ENCODE results near the gene ADPRHL1. TPM values are rescaled to one million over a fixed set of nuclear protein-coding genes. Genes with fewer than 3 reads are reported as not detected.
"Not testable (repeated sequence)": the region's sequence is repeated elsewhere in the genome, so short reads cannot be mapped to it uniquely, and the experiment has no call there.

The ADPRHL1 gene
- total RNA-seq, 1 donor from 2014 or later, result 4.7 TPM

DNA sequence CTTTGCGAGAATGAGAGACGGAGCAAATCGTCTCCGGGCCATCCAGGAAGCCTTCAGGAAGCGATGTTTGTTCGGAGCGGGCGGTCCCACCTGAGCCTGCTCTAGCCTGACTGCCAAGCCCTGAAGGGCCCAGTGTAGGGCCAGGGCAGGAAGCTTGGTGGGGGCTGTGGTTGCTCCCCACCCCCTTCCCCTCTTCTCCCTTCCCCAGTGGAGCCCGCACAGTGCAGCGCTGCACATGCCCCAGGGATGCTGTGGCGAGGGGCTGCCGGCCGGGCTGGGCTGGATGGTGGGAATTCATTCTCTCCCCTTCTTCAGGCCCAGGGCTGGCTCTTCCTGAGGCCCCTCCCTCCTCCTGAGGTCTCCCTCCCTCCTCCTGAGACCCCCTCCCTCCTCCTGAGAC, 82.2 kb downstream of the ADPRHL1 start:
- no peak for DNase-seq (ENCODE audit: low spot score)

DNA sequence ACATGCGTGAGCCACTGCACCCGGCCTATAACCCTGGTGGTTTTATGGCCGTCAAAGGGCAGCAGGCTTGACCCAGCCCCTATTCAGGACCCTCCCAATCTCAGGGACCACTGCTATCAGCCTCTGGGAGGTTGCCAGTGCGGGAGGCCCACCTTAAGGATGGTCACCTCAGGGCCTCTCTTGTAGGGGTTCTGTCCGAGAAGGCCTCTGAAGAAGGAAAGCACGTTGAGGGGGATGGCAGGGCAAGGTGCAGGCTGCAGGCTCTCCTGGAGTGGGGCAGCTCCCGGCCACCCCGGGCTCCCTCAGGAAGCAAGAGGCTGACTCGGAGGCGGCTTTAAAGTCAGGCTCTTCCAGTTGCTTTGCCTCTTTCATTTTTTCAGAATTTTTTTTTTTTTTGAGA, 83.4 kb downstream of the ADPRHL1 start:
- DNase-seq (ENCODE audit: low spot score), result no peak

DNA sequence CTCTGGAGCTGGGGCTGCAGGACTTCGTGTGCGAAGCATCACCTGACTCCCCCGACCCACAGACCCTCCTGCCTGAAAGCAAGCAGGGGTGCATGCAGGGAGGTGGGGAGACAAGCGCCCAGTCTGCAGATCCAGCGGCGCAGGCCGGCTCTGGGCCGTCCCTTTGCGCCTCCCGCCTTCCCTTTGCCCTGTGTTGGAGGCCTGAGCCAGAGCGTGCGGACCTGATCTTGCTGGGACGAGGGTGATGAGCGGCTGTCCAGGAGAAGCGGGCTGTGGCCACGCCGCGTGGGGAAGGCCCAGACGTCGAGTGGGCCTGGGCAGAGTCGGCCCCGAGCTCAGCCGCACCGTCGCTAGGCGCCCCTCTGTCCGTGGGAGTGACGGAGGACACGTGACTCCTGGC, 84.1 kb downstream of the ADPRHL1 start:
- no peak for DNase-seq (ENCODE audit: low spot score)

DNA sequence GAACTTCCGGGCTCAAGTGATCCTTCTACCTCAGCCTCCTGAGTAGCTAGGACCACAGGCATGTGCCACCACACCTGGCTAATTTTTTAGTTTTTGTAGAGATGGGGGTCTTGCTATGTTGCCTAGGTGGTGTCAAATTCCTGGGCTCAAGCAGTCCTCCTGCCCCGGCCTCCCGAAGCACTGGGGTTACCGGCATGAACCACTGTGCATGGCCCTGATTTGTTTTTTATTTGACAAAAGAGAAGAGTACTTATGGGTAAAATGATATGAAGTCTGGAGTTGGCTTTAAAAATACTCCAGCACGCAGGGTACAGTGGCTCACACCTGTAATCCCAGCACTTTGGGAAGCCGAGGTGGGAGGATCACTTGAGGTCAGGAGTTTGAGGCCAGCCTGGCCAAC, 84.9 kb downstream of the ADPRHL1 start:
- DNase-seq (ENCODE audit: low spot score), result not testable (repeated sequence)

DNA sequence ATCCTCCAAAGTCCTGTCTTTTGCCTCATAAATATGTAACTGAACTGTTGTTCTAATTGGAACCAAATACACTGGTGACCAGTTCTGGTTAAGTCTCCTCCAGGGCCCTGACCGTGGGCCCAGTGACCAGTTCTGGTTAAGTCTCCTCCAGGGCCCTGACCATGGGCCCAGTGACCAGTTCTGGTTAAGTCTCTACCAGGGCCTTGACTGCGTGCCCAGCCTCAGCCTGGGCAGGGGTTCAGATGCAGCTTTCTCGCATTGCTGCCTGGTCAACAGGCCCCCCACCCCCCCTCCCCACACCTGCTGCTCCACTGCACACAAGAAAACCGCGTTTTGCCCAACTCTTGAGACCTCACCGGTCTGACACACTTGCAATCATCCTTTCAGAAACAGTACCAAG, 85.5 kb downstream of the ADPRHL1 start:
- DNase-seq (ENCODE audit: low spot score), result no peak

DNA sequence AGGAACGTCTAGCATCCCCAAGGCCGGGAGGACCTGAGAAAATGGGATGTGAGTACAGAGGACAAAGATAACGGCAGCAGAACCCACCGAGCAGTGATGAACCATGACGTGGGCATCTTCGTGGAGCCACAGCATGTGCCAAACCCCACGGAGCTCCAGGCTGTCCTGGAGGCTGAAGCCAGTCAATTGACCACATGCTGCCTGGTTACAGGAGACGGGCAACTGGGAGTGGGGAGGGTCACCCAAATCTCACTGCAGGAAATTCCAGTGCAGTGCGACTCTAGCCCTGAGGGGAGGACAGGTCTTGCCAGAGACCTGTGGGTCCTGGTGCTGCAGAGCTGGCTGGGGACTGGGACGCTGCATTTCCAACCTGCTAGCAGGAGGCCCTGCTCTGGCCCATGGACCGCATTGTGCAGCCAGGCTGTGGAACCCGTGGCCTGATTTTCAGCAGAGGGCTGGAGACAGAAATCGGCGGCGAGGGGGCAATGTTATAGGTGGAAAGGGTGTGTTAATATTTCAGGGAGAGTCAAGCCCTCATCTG, 86.2 kb downstream of the ADPRHL1 start:
- no peak for DNase-seq (ENCODE audit: low spot score)

DNA sequence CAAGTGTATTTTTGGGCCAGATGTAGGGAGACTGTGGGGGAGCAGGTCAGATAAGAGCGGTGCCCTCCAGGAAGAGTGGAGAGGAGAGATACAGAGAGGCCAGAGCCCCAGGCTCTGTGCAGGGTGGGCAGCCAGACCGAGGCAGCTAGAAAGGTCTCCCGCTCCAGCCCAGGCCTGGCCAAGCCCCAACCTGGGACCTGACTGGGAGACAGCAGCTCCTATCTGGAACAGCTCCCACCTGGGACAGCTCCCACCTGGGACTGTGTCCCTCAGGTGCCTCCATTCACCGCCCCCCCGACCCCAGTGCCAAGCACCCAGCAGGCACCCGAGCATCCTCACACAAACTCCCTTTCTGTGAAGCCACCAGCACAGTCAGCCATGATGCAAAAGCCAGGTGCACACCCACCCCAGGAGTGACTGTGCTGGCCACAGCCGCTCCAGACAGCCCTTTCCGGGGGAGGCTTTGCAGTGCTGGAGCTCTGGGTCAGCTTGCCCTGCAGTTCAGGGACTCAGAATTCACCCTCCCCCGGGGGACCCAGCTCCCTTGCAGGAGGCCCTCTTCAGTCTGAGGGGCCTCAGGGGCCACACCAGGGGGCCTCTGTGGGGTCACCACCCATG, 87.2 kb downstream of the ADPRHL1 start:
- no peak for DNase-seq (ENCODE audit: low spot score)

DNA sequence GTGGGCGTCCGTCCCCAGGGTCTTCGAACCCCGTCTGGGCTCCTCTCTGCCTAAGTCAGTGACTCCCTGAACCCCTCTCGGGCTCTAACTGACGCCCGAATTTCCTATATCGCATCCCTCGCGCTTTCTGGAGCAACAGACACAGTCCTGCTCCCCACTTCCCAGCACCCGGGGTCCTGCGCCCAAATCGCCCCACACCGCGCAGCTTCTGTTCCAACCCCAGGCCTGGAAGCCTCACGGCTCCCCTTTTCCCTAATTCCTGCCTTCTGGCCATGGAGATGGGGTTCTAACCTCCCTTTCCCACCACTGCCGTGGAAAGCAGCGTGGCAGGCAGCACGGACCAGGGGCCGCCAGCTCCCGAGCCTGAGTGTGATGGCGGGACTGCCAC, 87.7 kb downstream of the ADPRHL1 start:
- no peak for DNase-seq (ENCODE audit: low spot score)

DNA sequence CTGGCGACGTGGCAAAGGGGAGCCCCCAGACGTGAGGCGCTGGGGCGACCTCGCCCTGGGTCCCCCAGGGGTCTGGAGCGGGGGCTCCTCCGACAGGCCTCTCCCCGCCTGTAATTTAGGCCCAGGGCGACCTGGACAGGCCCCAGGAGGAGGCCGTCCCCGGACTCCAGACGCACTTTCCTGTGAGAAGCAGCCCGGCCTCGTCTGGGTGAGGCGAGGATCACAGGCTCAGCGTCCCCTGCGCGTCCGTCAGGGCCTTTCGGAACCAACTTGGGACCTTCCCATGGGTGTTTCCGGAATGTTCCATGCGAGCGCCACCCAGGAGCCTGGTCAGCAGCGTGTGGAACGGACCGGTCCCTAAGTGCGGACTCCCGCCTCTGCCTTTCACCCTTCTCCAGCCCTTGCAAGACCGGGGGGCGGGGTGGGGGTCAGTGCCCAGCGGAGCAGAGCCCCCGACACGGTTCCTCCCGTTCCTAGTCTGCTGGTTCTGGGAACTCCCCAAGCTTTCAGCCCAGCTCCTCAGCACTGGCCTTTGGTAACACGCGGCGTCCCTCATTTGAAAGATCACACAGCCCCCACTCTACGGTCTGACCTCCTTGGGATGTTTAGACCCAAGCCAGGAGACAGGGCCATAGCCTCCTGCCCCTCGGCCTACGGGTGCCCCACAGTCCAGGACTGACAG, 88.2 kb downstream of the ADPRHL1 start:
- DNase-seq (ENCODE audit: low spot score), result no peak

DNA sequence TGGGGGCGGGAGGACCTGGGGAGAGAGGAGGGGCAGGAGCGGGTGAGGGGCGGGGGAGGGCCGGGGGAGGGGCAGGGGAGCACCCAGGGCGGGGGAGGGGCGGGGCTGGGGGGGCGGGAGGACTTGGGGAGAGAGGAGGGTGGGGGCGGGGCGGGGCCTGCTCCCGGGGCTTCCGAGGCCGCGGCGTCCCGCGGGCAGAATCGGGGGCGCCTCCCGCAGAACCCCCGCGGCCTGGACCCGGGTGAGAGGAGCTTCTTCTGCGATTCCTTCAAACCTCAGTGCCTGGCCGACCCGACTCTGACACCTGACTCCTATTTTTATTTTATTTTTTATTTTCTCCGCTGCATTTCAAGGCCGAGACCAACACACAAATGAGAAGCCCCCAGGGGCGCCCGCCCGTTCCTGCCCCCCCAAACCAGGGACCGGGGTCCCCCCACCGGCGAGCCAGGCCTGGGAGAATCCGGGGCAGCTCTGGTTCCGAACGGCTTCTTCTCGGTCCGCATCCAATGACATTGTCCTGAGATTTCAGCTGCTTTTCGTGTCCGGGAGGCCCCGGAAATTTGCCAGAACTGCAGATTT, 88.9 kb downstream of the ADPRHL1 start:
- no peak for DNase-seq (ENCODE audit: low spot score)

DNA sequence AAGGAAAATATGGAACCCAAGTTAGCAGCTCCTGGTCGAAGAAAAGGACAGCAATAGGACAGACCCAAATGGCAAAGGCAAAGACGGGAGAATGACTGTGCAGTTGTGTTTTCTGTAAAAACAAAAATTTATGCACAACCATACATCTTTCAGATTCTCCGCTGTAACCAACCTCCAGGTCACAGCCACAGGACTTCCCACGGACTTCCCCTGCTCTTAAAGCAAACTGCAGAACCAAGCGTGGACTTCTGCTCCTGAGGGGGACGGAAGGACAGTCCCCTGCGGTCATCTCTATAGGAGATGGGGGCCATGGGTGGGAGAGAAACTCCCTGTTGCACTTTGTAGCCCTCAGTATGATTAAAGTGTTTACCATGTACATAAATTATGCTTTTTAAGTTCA, 91.9 kb downstream of the ADPRHL1 start:
- DNase-seq (ENCODE audit: low spot score), result no peak

DNA sequence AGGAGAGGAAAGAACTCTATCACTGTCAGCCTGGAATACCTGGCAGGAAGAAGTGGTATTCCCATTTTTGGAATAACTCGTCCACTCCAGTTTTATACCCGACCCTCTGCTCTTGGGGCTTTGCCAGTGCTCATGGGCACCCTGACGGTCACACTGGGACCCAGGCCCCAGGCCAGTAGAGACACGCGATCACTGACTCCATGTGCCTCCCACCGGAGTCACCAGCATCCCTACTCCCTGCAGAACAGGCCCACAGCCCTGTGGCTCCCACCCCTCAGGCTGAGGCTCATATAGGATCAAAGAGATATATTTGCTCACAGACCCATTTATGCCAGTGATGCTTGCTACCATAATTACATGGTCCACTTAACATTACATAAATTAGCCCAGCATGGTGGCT, 92.8 kb downstream of the ADPRHL1 start:
- no peak for DNase-seq (ENCODE audit: low spot score)

DNA sequence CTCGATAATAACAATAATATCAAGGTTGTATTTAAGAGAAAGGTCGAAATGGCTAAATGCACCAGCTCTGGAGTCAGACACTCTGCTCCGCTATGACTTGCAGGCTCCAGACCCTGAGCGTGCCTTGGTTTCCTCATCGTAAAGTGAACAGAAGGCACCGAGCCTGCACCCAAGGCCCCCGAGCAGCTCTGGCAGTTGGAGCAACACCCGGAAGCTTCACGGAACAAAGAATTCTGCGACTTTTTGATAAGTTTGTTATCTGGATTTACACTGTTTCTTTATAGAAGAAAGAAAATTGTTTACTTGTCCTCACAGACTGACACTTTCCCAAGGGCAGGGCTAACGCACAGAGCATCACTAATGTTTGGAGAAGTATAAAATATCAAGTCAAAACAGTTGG, 93.7 kb downstream of the ADPRHL1 start:
- no peak for DNase-seq (ENCODE audit: low spot score)

DNA sequence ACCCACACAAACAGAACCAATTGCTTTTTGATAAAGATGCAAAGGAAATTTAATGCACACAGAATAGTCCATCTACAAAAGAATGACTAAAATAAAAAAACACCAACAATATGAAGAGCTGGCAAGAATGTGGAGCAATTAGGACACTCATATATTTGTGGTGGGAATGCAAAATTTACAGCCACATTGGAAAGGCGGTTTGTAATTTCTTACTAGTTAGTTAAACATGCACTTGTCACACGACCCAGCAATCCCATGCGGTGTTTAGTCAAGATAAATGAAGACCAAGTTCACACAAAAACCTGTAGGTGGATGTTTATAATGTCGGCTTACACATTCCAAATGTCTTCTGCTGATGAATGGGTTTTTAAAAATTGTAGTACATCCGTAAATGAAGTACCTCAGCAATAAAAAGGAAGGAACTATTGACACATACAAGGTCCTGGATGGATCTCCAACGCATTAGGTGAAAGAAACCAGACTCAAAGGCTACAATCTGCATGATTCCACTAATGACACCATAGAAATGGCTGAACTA, 94.6 kb downstream of the ADPRHL1 start:
- no peak for DNase-seq (ENCODE audit: low spot score)

DNA sequence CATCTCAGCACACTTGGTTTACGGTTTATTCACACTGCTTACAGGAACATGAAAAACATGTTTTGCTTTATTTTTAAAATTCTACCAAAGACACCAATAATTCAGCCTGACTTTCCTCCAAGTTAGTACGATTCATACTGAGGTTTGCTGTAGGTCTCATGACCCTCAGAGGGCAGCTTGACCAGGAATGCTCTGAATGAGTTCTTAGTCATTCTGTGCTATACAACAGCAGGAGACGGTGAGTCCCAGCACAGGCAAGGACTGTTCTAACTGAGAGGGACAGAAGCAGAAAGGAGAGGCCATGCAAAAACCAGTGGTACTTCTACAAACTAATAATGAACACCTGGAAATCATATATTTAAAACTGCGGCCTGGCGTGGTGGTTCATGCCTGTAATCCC, 95.8 kb downstream of the ADPRHL1 start:
- no peak for DNase-seq (ENCODE audit: low spot score)

DNA sequence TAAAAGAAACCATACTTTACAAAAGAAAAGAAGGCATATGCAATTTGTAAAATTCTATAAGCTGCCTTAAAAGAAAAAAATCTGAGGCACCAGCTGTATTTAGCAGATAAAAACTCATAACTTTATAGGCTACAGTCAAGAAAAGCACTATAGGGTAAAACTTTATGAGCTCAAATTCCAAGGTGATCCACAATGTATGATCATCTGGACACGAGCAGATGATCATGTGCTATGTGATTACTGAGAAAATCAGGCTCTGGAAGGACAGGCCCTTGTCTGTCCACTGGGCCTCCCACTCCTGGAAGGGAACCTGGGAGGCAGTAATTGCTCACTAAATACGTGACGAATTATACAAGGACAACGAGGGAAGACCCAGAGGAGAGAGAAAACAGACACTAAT, 96.7 kb downstream of the ADPRHL1 start:
- no peak for DNase-seq (ENCODE audit: low spot score)

DNA sequence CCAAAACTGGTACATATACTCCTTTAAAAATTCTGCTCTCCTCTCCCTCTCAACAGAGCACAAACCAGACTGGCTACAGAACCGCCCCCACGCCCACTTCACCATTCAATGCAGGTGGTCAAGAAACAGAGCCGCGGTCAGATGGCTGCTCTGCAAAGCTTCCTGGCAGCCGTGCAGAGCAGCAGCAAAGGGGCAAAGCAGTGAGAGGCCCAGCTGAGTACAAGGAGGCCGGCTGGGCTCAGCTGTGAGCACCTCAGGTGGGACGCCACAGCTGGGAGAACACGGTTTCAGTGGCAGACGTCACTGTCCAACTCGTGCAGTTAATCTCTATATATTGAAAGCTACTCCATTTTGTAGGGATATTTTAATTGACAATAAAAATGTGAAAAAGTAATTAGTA, 97.7 kb downstream of the ADPRHL1 start:
- no peak for DNase-seq (ENCODE audit: low spot score)

DNA sequence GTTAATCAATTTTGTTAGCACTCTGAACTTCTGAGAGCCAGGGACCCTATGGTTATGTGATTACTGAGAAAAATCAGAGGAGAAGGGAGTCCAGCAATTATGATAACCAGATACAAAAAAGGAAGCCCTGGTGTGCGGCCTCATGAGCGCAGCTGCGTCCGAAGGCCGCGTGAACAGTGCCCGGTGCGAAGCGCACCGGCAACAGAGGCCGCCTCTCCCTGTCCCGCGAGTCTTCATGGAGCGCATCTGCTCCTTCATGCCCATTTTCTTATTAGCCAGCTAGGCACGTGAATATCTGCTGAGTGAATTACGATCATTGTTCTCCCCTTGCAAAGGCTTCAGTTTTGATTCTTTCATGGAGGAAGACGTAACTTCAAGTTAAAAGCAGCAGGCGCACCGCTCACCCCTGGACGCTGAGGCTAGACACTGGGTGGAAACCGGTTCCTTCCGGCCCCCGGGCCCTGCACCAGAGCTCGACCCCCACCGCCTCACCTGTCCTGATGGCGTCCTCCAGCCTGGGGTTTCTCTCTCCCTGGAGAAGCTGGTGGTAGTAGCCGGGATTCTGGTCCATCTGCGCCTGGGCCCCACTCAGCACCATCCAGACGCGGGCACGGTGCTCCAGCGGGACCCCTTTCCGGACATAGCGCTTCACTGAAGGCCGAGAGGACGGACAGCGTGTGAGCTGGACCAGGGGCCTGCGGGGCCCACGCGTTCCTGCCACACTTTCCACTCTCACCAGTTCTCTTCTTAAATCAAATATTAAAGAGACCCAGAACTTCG, 98.3 kb downstream of the ADPRHL1 start:
- DNase-seq (ENCODE audit: low spot score), result no peak

DNA sequence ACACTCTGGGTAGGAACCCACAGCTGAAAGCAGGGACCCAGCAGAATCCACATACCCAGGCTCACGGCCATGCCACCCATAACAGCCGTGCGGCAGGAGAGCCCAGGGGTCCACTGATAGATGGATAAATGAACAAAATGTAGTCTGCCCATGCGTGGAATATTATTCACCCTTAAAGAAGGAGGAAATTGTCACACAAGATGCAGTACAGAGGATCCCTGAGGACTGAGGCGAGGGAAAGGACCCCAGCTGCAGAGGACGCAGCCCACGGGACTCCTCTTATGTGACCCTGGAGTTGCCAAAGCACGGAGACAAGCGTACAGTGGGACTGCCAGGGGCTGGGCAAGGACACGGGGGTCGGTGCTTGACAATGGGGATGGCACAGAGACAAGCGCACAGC, 100.0 kb downstream of the ADPRHL1 start:
- DNase-seq (ENCODE audit: low spot score), result no peak

DNA sequence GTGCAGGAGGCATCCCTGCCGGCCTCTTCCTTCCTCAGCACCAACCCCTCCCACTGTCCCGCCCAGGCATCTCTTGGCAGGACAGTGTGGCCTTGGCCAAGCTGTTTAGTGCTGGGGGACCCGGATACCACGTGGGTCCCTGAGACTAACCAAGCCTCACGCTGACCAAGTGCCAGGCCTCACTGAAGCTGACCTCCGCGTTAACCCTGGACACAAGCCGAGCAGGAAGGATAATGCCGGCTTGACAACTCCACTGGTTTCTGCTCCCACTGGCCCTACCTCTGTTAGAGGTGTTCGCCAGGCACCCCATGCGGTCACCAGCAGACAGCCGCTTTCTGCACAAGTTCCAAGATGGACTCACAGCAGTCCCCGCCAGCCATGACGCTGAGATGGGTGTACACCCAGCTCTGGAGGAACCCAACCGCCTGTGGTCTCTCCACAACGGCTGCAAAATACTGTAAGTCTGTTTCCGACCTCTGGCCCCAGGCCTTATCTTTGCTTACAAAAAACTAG, 101.7 kb downstream of the ADPRHL1 start:
- peak; percentile 60 for DNase-seq (ENCODE audit: low spot score)

DNA sequence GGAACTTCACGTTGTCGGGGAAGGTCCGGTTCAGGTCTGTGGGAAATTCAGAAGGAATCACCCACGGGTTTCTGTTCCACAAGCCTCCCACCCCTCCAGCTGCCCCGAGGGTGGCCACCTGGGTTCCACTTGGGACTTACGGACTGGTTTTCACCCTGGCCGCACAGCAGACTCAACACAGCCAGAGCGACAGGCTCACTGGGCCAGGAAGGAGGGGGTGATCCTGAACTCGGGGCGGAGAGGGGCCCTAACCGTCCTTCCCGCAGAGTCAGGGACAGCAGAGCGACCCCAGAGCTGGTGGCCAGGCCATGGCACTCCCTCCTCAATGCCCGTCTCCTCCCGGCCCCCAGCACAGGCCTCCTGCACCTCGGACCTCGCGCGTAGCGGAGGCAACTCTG, 102.4 kb downstream of the ADPRHL1 start:
- DNase-seq (ENCODE audit: low spot score), result no peak

Data from mucosa of gallbladder (tissue), 1 donor.